Activated CD8-positive, alpha-beta memory T cell treated with anti-CD3 and anti-CD28 coated beads, Interleukin-2, amount 50 U/mL, for 24 hours (primary cell): ENCODE data around the gene TMEM271.
"Not testable (repeated sequence)": the region's sequence is repeated elsewhere in the genome, so short reads cannot be mapped to it uniquely, and the experiment has no call there.

Experiments used
- DNase-seq: peaks from one replicate; pipeline ENCODE4 v3.0.0-alpha.2; 2020; ENCODE audit errors: extremely low read depth

Gene TMEM271

GRCh38 chr4:561426-561825, 14.7 kb downstream of the TMEM271 start:
- no peak for DNase-seq

GRCh38 chr4:560731-561291, 15.3 kb downstream of the TMEM271 start:
- no peak for DNase-seq

DNA sequence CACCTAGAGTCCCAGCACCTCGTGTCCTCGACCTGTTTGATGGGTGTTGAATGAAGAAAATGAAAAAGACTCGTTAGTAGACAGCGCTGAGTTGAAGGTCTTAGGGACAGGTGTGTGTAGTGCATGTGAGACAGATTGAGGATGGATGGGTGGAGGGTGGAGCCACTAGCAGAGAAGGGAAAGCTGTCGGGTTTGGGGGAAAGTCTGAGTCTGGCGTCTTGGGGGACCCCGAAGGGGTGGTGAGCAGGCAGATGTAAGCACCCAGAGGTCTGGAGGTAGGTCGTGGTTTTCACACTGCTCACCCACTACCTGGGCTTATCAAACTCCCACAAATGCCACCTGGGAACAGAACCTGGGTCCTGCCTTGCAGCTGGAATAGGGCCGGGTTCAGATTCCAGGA, 16.0 kb downstream of the TMEM271 start:
- DNase-seq: no peak

GRCh38 chr4:555566-556275, 20.4 kb downstream of the TMEM271 start:
- DNase-seq: no peak

DNA sequence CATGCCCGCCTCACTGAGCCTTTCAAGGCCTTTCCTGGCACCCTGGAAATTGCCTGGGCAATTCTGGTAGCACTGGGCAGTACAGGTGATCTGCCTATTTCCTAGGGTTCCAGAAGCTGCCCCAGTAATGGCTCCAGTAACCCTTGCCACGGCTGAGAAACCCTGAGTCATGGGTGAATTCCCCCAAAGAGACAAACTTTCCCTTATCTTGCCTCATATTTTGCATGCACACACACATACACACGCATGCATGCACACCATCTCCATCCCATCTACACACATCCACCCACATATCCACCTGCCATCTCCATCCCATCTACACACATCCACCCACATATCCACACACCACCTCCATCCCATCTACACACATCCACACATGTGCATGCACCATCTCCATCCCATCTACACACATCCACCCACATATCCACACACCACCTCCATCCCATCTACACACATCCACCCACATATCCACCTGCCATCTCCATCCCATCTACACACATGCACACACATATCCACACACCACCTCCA, 21.2 kb downstream of the TMEM271 start:
- DNase-seq: not testable (repeated sequence)

GRCh38 chr4:552019-552418, 24.1 kb downstream of the TMEM271 start:
- DNase-seq: no peak

DNA sequence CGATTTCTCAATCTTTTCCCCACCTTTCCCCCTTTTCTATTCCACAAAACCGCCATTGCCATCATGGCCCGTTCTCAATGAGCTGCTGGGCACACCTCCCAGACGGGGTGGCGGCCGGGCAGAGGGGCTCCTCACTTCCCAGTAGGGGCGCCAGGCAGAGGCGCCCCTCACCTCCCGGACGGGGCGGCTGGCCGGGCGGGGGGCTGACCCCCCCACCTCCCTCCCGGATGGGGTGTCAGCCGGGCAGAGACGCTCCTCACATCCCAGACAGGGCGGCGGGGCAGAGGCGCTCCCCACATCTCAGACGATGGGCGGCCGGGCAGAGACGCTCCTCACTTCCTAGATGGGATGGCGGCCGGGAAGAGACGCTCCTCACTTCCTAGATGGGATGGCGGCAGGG, 25.8 kb downstream of the TMEM271 start:
- DNase-seq: not testable (repeated sequence)

DNA sequence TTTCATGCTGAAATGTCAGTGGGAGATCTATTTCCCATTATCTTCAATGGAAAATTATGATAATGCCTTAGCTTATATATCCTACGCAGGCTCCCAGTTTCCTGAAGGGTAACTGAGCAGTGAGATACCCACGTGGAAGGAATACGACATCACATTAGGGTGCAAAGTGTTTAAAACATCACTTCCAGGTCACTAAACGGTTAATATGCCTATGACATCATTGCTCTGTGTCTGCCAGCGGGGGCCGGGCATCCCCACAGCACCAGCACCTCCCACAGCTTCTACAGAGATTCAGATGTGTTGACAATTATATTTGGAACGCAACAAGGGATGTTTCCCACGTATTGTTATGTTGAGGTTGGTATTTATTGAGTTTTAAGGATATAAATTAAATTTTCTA, 27.1 kb downstream of the TMEM271 start:
- DNase-seq: no peak

DNA sequence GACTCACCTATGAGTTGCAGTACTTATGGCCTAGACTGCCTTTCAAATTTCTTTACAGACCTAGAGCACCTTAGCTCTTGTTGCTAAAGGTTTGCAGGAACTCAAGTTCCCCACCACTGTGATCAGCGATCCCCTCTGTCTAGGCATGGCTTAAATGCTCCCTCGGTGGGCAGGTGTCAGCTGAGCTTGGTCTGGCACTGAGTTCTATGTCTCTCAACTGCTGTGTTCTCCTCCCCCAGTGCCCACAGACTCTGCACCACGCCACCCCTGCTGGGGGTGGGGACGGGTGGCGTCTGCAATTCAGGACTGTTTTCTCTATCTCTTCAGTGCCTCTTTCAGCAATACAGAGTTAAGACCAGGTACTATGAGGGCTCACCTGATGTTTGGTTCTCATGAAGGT, 30.5 kb downstream of the TMEM271 start:
- no peak for DNase-seq

DNA sequence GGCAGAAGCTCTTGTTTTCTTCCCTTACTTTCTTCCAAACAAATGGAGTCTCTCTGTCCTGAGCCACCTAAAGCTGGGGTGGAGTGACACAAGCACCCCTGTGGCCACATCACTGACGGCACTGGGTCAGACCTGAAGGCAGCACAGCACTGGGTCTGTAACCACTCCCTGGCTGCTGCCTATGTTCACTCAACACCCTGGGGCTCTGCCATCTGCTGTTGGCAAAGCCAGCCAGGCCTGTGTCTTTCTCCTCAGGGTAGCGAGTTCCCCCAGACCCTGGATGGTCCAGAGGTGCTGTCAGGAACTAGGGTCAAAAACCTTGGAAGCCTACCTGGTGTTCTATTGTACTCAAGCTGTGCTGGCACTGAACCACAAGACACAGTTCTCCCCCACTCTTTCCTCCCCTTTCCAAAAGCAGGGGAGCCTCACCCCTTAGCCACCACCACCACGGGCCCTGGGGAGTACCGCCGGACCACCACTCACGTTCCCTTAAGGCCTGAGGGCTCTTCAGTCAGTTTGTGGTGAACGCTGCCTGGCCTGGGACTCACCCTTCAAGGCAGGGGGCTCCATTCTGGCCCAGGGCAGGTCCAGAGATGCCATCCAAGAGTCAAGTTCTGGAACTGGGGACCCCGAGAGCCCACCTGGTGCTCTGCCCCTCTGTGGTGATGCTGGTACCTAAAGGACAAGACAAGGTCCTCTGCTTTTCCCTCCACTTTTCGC, 31.5 kb downstream of the TMEM271 start:
- DNase-seq: no peak

DNA sequence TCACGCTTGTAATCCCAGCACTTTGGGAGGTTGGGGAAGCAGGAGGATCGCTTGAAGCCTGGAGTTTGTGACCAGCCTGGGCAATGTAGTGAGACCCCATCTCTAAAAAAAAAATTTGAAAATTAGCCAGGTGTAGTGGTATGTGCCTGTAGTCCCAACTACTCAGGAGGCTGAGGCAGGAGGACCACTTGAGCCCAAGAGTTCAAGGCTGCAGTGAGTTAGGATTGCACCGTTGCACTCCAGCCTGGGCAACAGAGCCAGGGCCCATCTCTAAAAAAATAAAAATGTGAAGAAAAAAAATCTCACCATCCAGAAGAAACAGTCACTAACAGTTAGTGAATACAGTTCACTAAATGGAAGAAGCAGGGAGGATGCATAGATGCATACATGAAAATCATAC, 34.8 kb downstream of the TMEM271 start:
- no peak for DNase-seq

- no peak for DNase-seq
Measured at GRCh38 chr4:538542-539142, 37.5 kb downstream of the TMEM271 start.

DNA sequence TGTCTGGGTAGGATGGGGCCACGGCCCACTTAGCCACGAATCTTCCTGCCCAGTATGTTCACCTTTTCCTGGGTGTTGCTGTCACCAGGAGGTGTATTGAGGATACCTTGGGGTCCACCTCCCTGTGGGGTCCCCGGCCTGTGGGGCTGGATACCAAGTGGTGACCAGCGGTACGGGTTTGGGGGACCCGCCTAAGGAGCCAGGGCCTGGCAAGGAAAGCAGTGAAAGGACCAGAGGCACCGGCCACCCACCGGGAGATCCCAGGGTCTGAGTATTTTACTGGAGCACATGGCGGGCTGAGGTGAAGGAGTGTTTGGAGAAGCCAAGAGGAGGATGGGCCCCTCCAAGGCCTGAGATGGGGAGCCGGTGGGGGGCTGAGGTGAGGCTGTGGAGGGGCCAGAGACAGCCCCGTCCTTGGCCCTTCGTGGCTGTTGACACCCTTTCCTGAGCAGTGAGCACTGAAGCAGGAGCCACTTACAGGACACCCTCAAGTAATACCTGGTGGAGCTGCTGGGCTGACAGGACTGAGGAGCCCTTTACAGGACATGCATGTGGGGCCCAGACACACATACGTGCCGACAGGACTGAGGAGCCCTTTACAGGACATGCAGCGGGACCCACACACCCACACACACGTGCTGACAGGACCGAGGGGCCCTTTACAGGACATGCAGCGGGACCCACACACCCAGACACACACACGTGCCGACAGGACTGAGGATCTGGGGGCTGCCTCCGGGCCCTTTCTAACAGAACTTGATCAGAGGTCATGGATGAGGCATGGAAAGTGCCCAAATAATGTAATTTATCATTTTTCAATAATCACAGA, 38.4 kb downstream of the TMEM271 start:
- DNase-seq: no peak

DNA sequence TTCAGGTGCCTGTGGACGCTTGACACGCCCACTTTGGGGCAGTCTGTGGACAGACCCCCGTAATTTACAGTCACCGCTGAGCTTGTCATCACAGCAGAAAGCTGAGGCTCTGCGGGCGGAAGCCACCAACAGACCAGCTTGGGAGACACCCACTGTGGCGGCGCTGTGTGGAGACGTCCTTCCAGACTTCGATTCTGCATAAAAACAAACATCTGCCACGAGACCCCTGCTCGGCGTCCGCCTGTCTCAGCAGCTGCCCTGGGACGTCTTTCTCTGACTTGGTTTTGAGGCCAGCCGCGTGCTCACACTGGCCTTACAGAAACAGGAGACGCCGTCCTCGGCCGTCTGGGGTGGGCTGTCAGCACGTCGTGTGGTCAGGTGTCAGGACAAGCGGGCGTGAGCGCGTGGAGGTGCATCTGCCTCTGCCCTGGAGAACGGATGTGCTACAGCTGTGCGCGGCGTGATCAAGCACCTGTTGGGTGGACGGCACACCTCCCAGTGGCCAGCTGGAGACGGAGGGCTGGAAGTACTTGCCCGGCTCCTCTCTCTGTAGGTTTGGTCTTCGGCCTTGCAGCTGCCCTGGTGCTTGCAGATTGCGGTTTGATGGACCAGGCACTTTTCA, 39.6 kb downstream of the TMEM271 start:
- DNase-seq: no peak

- no peak for DNase-seq
Measured at GRCh38 chr4:535924-536281, 40.2 kb downstream of the TMEM271 start.

GRCh38 chr4:535181-535923, 40.7 kb downstream of the TMEM271 start:
- DNase-seq: no peak

DNA sequence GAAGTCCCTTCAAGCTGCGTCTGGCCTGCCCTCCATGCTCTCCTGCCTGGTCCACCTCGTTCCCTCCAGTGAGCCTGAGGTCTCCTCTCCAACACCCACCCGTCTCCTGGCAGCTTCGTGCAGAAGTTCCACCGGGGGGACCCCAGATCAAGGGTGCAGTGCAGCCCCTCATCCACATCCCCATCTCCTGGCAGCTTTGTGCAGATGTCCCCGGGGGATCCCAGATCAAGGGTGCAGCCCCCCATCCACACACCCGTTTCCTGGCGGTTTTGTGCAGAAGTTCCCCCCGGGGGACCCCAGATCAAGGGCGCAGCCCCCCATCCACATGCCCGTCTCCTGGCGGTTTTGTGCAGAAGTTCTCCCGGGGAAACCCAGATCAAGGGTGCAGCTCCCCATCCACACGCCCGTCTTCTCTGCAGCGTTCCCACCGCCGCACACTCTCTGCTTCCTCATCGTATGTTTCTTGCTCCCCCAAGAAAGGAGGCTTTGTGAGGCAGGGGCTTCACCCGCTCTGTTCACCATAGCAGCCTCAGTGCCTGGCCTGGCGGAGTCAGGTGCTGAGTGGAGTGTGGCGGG, 41.4 kb downstream of the TMEM271 start:
- no peak for DNase-seq

GRCh38 chr4:534101-534575, 42.0 kb downstream of the TMEM271 start:
- DNase-seq: no peak

DNA sequence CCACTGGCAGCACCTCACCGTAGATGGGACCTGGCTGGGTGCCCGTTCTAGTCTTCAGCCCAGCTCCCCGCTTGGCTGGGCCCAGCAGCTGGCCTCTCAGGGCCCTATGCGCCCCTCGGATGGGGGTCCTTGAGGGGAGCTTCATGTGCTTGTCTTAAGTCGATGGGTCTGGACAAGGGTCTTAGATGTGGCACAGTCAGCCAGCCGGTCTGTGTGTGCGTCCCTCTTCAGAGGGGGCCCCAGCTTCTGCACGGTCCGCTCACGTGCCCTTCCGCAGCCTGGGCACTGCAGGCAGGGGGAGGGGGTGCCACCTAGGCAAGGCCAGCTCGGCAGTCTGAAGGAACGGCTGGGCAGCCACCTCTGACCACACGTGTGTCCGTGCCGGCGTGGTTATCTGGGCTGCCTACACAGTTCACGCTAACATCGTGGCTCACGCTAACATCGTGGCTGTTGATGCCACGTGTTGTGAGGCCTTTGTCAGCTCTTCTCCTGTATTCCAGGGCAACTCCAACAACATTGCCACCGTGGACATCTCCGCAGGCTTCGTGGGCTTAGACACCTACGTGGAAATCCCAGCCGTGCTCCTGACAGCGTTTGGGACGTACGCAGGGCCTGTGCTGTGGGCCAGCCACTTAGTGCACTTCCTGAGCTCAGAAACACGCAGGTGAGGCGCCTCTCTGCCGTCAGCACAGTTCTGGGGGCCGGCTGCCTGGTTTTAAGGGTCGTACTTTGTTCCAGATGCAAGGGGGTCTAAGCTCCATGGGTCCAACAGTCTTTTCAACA, 42.6 kb downstream of the TMEM271 start:
- DNase-seq: no peak
